ENCODE results near the gene SPO11. TPM values are rescaled to one million over a fixed set of nuclear protein-coding genes. Genes with fewer than 3 reads are reported as not detected.

Gene SPO11
- total RNA-seq, 2 donors from 2014 or later: 2.6 TPM; not detected in 1

DNA sequence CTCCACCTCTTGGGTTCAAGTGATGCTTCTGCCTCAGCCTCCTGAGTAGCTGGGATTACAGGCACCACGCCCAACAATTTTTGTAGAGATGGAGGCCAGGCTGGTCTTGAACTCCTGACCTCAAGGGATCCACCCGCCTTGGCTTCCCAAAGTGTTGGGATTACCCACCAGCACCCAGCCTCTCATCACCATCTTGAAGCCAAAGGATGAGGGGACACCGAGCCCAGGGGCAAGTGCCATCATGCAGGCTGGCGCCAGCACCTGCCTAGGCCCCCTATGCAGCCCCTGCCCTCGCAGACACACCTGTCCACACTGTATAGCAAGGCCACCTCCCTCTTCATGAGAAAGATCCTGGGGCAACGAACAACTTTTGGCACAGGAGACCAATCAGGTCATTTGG is 56.3 kb downstream of the SPO11 start:
- Histone ChIP-seq H3K4me3 (no peak overlapping the region), H3K36me3 (no peaks in the 10 kb centered on the region), H3K9me3 (no peaks in the 10 kb centered on the region), H3K4me1 (replicated peaks) (no peaks in the 10 kb centered on the region), H3K27me3 (replicated peaks; ENCODE audit: insufficient read depth) (no peaks in the 10 kb centered on the region), H3K27ac (no peak overlapping the region)
- intact Hi-C loops (cut with DNase I): no loop called here
- no peak for DNase-seq (ENCODE audit: low spot score)
- WGBS: 94% methylated on average over 6 of the region's 6 CpGs
- TF ChIP-seq, protein P1, sequence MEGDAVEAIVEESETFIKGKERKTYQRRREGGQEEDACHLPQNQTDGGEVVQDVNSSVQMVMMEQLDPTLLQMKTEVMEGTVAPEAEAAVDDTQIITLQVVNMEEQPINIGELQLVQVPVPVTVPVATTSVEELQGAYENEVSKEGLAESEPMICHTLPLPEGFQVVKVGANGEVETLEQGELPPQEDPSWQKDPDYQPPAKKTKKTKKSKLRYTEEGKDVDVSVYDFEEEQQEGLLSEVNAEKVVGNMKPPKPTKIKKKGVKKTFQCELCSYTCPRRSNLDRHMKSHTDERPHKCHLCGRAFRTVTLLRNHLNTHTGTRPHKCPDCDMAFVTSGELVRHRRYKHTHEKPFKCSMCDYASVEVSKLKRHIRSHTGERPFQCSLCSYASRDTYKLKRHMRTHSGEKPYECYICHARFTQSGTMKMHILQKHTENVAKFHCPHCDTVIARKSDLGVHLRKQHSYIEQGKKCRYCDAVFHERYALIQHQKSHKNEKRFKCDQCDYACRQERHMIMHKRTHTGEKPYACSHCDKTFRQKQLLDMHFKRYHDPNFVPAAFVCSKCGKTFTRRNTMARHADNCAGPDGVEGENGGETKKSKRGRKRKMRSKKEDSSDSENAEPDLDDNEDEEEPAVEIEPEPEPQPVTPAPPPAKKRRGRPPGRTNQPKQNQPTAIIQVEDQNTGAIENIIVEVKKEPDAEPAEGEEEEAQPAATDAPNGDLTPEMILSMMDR (IDR thresholded peaks at IDR 0.05): no peak
- no peak for TF ChIP-seq POLR2AphosphoS5 (IDR thresholded peaks at IDR 0.05)
- no peak for TF ChIP-seq POLR2A (IDR thresholded peaks at IDR 0.05)

DNA sequence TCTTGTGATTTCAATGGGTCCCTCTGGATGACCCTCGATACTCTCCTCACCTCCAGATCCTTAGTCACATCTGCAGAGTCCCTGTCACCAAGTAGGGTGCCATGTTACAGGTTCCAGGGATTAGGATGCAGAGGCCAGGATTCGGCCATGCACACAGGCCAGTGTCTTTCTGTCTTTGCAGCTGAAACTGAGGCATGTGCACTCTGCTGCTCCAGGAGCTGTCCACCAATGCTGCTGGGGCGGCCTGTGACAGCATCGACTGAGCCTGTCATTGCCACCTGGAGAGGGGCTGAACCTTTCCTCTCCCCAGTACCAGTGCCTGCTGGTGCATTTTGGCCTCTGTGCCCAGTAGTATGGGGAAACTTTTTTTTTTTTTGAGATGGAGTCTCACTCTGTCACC is 57.2 kb downstream of the SPO11 start:
- no peaks in the 10 kb centered on the region for H3K4me1 ChIP-seq (replicated peaks)
- no peaks in the 10 kb centered on the region for H3K36me3 ChIP-seq
- TF ChIP-seq, protein P1 (IDR thresholded peaks at IDR 0.05): no peak
- no peak for TF ChIP-seq POLR2AphosphoS5 (IDR thresholded peaks at IDR 0.05)
- no peak for TF ChIP-seq POLR2A (IDR thresholded peaks at IDR 0.05)
- intact Hi-C loops (cut with DNase I): no loop called here
- no peak for DNase-seq (ENCODE audit: low spot score)
- H3K9me3 ChIP-seq: no peaks in the 10 kb centered on the region
- no peak overlapping the region for H3K4me3 ChIP-seq
- WGBS: 97% methylated on average over 4 of the region's 4 CpGs
- no peaks in the 10 kb centered on the region for H3K27me3 ChIP-seq (replicated peaks; ENCODE audit: insufficient read depth)
- no peak overlapping the region for H3K27ac ChIP-seq

DNA sequence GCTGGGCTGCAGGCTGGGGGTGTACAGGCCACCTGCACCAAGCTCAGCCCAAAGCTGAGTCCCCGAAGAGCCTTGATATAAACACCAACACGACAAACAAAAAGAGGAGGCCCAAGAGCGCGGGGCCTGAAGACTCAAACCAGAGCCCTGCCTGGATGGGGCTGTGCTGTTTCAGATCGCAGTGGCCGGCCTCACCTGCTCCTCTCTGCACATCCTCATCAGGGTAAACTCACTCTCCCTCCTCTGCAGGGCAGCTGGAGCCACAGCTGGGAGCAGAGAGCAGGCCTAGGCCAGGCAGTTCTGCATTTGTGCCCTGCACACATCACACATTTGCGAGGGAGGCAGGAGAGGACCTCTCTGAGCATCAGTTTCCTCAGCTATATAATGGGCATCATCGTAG is 57.9 kb downstream of the SPO11 start:
- no peak for DNase-seq (ENCODE audit: low spot score)
- no peaks in the 10 kb centered on the region for H3K36me3 ChIP-seq
- H3K27ac ChIP-seq: no peak overlapping the region
- TF ChIP-seq, protein P1 (IDR thresholded peaks at IDR 0.05): no peak
- TF ChIP-seq POLR2AphosphoS5 (IDR thresholded peaks at IDR 0.05): no peak
- no peak for TF ChIP-seq POLR2A (IDR thresholded peaks at IDR 0.05)
- H3K27me3 ChIP-seq (replicated peaks; ENCODE audit: insufficient read depth): no peaks in the 10 kb centered on the region
- H3K9me3 ChIP-seq: no peaks in the 10 kb centered on the region
- H3K4me1 ChIP-seq (replicated peaks): no peaks in the 10 kb centered on the region
- 90% methylated on average over 8 of the region's 8 CpGs for WGBS
- H3K4me3 ChIP-seq: no peak overlapping the region
- intact Hi-C loops (cut with DNase I): no loop called here

DNA sequence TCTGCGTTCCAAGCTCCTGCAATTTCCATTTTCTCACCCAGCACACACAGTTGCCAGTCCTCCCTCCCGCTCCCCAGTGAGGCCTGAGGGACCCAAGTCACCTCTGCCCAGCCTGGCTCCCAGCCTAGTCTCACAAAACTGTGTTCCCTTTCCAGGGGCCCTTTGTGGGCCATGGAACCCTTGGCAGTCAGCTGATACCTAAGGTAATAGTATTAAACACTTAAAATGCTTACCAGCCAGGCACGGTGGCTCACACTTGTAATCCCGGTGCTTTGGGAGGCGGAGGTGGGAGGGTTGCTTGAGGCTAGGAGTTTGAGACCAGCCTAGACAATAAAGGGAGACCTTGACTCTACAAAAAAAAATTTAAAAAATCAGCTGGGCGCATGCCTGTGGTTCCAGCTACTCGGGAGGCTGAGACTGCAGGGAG is 58.4 kb downstream of the SPO11 start:
- H3K4me1 ChIP-seq (replicated peaks): peaks cover under 1% of the 10 kb centered on the region
- TF ChIP-seq POLR2AphosphoS5 (IDR thresholded peaks at IDR 0.05) (no peak), POLR2A (IDR thresholded peaks at IDR 0.05) (no peak)
- TF ChIP-seq, protein P1 (IDR thresholded peaks at IDR 0.05): no peak
- 85% methylated on average over 7 of the region's 7 CpGs for WGBS
- no peak overlapping the region for H3K4me3 ChIP-seq
- H3K9me3 ChIP-seq: no peaks in the 10 kb centered on the region
- intact Hi-C loops (cut with DNase I): no loop called here
- no peak for DNase-seq (ENCODE audit: low spot score)
- no peaks in the 10 kb centered on the region for H3K36me3 ChIP-seq
- H3K27ac ChIP-seq: no peak overlapping the region
- no peaks in the 10 kb centered on the region for H3K27me3 ChIP-seq (replicated peaks; ENCODE audit: insufficient read depth)

DNA sequence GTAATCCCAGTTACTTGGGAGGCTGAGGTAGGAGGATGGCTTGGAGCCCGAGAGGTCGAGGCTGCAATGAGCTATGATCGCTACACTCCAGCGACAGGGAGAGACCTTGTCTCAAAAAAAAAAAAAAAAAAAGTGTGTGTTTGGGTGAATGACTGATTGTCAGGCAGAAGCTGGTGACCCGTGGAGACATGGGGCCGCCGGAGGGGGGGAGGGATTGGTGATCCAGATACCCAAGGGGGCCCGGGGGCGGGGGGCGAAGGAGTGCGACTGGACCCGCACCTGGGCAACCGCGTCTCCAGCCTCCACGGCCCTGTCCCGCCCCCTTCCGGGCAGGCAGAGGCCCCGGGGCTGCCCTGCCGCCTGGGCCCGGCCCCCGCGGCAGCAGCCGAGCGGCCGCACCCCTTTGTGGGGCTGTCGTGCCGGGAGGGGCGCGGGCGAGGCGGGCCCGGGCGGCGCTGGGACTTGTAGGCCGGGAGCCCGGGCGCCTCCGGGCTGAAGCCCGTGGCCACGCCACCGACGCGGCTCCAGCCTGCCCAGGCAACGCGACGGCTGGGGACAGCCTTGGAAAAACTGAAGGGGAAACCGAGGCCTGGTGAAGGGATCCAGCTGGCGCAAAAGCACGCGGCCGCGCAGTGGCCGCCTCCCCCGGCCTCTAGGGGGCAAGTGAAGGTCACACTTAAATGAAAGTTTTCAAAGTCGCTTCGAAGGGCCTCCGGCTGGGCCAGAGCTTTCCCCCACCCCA is 59.5 kb downstream of the SPO11 start:
- H3K36me3 ChIP-seq: no peaks in the 10 kb centered on the region
- H3K27me3 ChIP-seq (replicated peaks; ENCODE audit: insufficient read depth): no peaks in the 10 kb centered on the region
- H3K27ac ChIP-seq: peak overlapping the region; percentile 48 to 56
- DNase-seq (ENCODE audit: low spot score): peak; percentile 77
- no peaks in the 10 kb centered on the region for H3K9me3 ChIP-seq
- peak; percentile 26 for TF ChIP-seq POLR2A (IDR thresholded peaks at IDR 0.05)
- TF ChIP-seq POLR2AphosphoS5 (IDR thresholded peaks at IDR 0.05): no peak
- TF ChIP-seq, protein P1 (IDR thresholded peaks at IDR 0.05): peak in 2 of 4 experiments; percentile 37 to 46
- 7% methylated on average over 28 of the region's 57 CpGs for WGBS
- peaks cover 5% of the 10 kb centered on the region for H3K4me1 ChIP-seq (replicated peaks)
- peak overlapping the region; percentile 20 to 33 for H3K4me3 ChIP-seq
- intact Hi-C loops (cut with DNase I): no loop called here

All from prostate gland (tissue), 2 donors.